NCI-H748 (cell line): ENCODE data around the gene ZNF329.

ENCODE experiments used
- DNase-seq: peaks from one replicate; lab custom pipeline; 2025; ENCODE audit not compliant: unreplicated experiment; lab: John Stamatoyannopoulos, UW

Gene ZNF329

GRCh38 chr19:58123354-58123753, 27.2 kb downstream of the ZNF329 start:
- DNase-seq, result no peak

DNA sequence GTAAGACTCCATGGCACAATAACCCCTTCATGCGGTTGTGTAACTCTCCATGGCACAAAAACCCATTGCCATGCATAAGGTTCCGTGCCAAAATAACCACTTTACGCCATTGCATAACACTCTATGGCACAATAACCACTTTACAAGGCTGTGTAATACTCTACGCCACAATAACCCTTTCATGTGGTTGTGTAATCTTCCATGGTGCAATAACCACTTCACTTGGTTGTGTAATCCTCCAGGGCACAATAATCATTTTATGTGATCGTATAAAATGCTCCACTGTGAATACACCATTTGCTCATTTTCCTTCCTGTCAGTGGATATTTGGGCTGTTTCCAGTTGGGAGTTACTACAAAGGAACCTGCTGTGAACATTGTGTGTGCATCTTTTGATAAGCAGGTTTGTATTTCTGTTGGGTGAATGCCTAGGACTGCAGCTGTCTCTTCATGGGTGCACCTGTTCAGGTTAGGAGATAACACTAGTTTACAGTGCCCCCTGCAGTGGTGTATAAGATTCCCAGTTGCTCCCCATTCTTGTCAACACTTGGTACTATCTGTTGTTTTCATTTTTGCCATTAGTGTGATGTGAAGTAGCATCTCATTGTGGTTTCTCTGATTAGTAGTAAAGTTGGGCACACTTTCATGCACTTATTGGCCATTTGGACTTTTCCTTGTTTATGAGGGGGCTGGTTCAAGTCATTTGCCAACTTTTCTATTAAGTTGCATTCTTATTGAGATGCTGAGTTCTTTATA, 31.4 kb downstream of the ZNF329 start:
- no peak for DNase-seq

DNA sequence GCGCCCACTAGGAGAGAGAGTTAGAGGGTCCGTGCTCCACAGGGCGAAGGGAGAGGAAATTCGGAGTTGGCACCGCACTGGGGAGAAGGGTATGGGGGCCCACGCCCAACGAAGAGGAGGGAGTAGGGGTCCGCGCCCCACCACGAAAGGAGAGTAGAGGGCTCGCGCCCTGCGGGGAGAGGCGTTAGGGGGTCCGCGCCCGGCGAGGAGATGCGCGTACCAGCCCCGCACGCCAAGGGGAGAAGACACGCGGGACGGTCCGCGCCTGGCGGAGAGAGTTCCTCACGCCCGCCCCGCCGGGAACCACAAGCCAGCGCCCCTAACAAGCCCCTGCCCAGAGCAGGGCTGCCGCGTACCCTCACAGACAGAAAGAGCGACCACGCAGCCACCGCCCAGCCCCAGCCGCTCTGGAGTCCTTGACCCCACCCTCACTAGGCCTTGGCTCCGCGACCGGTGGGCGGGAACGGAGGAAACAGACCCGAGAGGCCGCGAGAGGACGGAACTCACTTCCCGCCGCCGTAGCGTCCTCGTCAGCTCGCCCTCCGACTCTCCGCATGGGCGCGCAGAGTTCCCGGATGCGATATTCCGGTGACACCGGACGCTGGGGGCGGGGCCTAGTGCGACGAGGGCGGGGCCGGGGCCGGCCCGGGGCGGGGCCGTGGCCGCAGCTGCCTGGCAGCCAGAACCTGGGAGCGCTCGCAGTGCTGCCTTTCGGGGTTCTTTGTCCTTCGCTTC, 32.6 kb downstream of the ZNF329 start:
- DNase-seq, result no peak

- no peak for DNase-seq
These were observed 42.1 kb downstream of the ZNF329 start for GRCh38 chr19:58108546-58108817.

GRCh38 chr19:58107778-58108545, 42.6 kb downstream of the ZNF329 start:
- DNase-seq, result peak; percentile 19

DNA sequence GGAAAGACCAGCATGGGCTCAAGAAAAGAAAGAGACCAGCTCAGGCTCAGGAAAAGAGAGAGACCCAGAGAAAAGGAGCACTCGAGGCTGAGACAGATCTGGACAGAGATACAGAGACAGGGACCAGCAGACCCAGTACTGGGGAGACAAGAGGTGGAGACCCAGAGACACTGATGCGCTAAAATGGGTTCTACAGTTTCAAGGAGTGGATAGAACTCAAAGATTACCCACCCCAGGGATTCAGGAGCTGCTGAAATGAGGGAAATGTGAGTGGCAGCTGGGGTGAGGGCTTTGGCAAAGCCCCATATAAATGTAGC, 51.9 kb downstream of the ZNF329 start:
- DNase-seq, result peak; percentile 49

DNA sequence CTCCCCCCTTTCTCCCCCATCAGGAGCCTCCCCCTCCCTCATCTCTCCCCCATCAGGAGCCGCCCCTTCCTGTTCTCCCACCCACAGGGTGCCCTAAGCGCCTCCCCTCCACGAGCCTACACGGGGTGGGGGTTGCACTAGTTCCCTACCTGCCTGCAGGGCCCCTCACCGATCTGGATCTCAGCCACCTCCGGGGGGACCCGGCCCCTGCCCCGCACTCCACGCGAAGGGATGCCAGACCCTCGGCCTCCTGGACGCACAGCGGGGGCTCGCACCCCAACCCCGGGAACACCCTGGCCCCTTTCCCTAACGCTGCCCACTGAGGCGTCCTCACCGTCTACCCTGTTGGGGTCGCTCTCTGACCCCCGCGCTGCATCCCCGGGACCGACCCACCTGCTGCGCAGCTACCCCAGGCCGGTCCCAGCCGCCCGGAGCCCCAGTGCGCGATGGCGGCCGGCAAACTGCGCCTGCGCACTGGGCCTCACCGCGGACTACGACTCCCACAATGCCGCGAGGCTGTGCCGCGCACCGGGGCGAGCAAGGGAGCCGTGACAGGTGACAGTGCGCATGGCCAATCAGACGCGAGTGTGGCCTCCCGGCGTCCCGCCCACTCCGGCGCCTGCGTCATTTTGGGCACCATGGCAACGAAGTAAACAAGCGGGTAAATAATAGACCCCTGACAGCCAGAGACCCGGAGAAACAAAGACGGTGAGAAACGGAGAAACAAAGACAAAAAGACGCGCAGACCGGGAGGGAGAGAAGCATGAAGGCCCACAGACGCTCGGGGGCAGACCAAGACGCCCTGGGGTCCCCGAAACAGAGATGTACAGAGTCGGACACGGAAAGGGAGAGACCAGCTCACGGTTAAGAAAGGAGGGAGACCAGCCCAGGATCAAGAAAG, 52.6 kb downstream of the ZNF329 start, which contains the start of gene ZSCAN18:
ZSCAN18 (minus strand) TSS at position 451 of the 901 bp plus-strand sequence. CDS start 7,964 bp downstream, outside the sequence.
- DNase-seq, result peak; percentile 100

DNA sequence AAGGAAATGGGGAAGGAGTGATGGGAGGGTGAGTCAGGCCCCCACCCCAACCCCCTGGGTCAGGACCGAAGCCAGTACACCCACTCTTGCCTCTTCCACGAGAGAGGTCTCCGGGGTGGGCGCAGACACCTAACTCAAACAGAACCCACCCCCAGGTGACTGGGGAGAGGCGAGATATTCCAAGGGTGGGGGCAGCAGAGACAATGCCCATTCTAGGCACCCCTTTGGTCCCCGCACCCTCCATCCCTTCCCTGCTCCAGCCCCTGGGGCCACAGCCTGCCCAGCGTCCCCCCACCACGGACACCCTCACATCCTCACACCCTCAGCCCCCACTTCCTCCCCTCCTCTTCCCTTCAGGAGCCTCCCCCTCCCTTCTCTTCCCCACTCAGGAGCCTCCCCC, 53.2 kb downstream of the ZNF329 start:
- DNase-seq, result no peak

DNA sequence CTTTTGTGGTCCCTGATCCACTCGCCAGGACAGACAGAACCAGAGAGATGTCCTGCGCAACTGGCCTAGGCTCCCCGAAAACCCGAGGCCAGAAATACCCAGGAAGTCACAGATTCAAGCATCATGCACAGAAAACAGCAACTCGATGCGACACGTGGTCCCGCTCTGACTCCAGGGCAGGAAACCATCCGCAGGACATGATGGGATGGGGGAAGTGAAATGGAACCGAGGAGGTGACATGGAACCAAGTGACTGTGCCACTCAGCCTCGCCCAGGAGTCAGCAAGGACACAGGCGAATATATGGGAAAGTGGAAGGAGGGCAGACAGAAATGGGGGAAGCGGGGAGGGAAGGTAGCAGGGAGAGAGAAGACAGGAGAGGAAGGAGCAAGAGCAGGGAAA, 53.7 kb downstream of the ZNF329 start:
- no peak for DNase-seq

GRCh38 chr19:58095328-58095727, 55.3 kb downstream of the ZNF329 start:
- DNase-seq, result no peak

- no peak for DNase-seq
These were observed 57.5 kb downstream of the ZNF329 start for GRCh38 chr19:58093071-58093470.

DNA sequence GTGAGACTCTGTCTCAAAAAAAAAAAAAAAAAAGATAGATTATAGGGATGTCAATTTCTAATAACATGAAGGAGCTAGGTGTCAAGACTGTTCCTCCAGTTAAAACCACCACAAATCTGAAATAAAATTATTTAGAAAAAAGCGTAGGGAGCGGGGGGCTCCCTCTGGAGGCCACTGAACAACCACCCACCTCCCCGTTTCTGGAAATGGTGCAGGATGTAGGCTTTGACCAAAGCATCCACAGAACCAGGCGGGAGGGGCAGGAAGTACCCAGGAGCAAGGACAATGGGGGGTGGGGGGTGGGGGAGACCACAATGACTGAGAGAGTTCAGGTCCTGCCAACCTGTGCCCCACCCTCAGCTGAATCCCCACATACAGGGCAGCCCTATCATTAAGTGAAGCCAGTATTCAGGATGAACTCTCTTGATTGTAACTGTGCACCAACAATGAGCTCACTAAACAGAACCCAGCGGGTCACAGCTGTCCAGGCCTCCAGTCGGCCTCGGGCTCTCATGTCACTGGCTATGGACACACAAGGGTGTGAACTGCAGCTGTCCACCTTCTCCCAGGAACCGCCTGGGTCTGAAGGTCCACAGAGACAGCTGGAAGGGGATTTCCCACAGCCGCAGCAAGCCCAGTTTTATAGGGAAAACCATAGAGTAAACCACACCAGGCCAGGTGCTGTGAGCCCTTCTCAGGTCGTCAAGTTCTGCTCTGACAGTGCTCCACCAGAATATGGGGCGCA, 59.2 kb downstream of the ZNF329 start:
- no peak for DNase-seq

- DNase-seq, result no peak
These were observed 60.7 kb downstream of the ZNF329 start for GRCh38 chr19:58089846-58090245.

- no peak for DNase-seq
These were observed 62.0 kb downstream of the ZNF329 start for GRCh38 chr19:58088521-58089052.

DNA sequence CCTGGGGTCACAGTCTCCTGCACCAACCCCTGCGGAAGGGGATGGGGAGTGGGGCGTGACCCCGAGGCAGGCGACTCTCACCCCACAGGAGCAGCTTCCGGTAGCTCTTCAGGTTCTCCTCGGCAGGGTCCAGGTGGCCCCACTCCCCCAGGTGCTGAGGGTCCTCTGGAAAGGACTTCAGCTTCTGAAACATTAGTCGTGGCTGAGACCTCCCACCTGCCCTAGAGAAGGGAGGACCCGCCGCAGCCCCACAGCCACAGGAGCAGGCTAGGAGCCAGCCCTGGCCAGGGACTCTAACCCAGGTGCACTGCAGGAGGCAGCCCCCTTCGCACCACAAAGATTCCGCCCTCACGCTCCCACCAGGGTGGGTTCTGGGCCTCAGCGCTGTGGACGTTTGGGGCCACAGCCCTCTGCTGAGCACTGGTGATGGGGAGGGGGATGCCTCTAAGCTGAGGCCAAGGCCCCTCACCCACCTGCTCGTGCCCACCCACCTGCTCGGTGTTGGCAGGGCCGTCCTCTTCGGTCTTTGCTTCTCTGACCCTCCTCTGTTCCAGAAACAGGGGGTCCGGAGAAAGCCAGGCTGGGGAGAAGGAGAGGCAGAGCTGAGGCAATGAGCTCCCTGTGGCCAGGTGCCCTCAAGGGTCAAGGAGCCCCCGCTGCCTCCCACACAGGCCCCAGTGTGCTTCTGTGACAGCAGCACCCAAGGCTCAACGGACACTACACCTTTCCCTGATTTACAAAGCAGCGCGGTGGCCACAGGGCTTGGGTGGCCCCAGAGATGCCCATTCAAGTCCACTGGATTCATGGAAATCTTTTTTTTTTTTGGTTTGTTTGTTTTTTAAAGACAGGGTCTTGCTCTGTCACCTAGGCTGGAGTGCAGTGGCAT, 63.5 kb downstream of the ZNF329 start:
- no peak for DNase-seq

DNA sequence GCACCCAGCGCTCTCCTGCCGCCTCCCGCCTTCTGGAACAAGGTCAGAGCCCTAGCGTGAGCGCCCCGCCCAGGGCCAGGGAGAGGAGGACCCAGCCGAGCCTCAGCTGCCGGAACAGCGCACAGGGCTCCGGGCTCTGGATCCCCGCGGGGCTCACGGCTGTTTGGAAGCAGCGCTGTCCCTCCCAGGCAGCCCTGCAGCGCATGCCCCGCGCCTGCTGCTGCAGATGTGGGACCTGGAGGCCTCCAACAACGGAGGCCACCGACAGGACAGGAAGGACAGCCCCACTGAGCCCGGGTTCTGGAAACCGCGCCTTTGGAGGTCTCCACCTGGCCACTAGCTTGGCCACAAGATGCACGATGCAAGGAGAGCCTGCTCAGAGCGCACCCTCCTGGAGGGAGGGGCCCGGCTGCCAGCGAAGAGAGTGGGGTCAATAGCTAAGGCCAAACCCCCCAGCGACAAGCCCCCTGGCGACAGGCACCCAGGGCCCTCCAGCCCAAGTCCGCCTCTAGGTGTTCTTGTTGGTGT, 65.2 kb downstream of the ZNF329 start:
- no peak for DNase-seq

DNA sequence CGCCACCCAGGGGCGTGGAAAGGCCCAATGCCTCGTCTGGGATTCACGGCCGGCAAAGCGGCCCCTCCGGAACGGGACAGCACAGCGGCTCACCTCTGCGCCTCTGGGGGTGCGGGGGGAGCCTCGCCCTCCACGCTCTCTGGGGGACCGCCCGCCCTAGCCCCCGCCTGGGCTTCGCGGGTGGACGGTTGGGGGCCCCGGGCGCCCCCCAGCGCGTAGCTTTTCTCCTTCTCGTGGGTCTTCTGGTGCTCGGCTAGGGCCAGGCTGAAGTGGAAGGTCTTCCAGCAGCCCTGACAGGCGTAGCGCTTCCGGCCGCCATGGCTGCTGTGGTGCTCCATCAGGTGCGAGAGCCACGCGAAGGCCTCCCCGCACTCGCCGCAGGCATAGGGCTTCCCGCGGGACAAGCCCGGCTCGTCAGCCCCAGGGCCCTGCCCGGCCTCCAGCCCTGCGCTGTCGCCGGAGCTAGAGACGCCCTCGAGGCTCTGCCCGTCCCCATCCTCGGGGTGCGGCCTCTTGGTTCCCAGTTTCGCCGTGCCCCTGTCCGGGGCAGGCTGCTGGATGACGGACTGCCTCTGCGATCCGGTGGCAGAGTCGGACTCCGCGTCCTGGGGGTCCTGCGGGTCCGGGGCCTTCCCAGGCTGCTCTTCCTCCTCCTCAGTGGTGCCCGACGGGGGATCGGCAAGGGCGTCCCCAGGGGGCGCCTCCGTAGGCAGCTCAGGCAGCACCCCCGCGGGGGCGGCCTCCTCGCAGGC, 65.8 kb downstream of the ZNF329 start:
- DNase-seq, result no peak

GRCh38 chr19:58083021-58083420, 67.6 kb downstream of the ZNF329 start:
- DNase-seq, result no peak
